ENCODE measurements around the gene SEZ6L.
A peak's percentile ranks its signal among the peaks of the same experiment; 100 is the strongest.

Gene SEZ6L

GRCh38 chr22:26414347-26414746 is 245.1 kb downstream of the SEZ6L start:
- FAIRE-seq: no peak
- DNase-seq (ENCODE audit: insufficient read length, low spot score): no peak

GRCh38 chr22:26416256-26416655 is 247.0 kb downstream of the SEZ6L start:
- DNase-seq (ENCODE audit: insufficient read length, low spot score) (no peak), FAIRE-seq (no peak)

- FAIRE-seq: no peak
- DNase-seq (ENCODE audit: insufficient read length, low spot score): no peak
Measured at GRCh38 chr22:26416670-26417276, 247.5 kb downstream of the SEZ6L start.

- DNase-seq (ENCODE audit: insufficient read length, low spot score): no peak
- no peak for FAIRE-seq
Measured at GRCh38 chr22:26417406-26417805, 248.1 kb downstream of the SEZ6L start.

GRCh38 chr22:26418620-26419019 is 249.4 kb downstream of the SEZ6L start:
- DNase-seq (ENCODE audit: insufficient read length, low spot score): no peak

GRCh38 chr22:26426924-26427323 is 257.7 kb downstream of the SEZ6L start:
- DNase-seq (ENCODE audit: insufficient read length, low spot score) (no peak), FAIRE-seq (no peak)

More at GRCh38 chr22:26418620-26419019, 249.4 kb downstream of the SEZ6L start:
- FAIRE-seq: no peak

GRCh38 chr22:26428515-26429457 is 259.5 kb downstream of the SEZ6L start, which contains the start of gene ASPHD2:
ASPHD2 (plus strand) TSS chr22:26429260; CDS start chr22:26433616, 4,356 bp downstream.
- FAIRE-seq: peak; percentile 98
- peak; percentile 87 for DNase-seq (ENCODE audit: insufficient read length, low spot score)

- FAIRE-seq (no peak), DNase-seq (ENCODE audit: insufficient read length, low spot score) (no peak)
Measured at GRCh38 chr22:26429458-26430286, 260.4 kb downstream of the SEZ6L start.

GRCh38 chr22:26430600-26430999 is 261.3 kb downstream of the SEZ6L start:
- FAIRE-seq (no peak), DNase-seq (ENCODE audit: insufficient read length, low spot score) (no peak)

GRCh38 chr22:26431261-26431995 is 262.2 kb downstream of the SEZ6L start:
- DNase-seq (ENCODE audit: insufficient read length, low spot score): no peak
- peak; percentile 98 for FAIRE-seq

GRCh38 chr22:26432619-26433311 is 263.5 kb downstream of the SEZ6L start:
- FAIRE-seq (peak; percentile 97), DNase-seq (ENCODE audit: insufficient read length, low spot score) (peak; percentile 48)
